H1 (cell line): ENCODE results near the gene GHRHR. TPM values are rescaled to one million over a fixed set of nuclear protein-coding genes. Genes with fewer than 3 reads are reported as not detected.
A peak's percentile ranks its signal among the peaks of the same experiment; 100 is the strongest.

ENCODE experiments used
- CTCF ChIA-PET: fragments of 300-600 bp; sonication (Branson Sonifier 250); formaldehyde crosslinking; loops from one replicate; lab custom pipeline; 2021; ENCODE audit not compliant: partially characterized antibody; lab: Charles Lee
- POLR2A ChIA-PET: fragments of 300-600 bp; sonication (Branson Sonifier 250); formaldehyde crosslinking; loops from one replicate; lab custom pipeline; 2021; ENCODE audit warnings: inconsistent platforms; ENCODE audit not compliant: partially characterized antibody; lab: Charles Lee
- DNase-seq, 2 experiments: peaks; one replicate each; pipeline versions ENCODE4 v3.0.0 to v3.0.0-alpha.2; 2010 to 2022; ENCODE audit warnings: low spot score in 2 of 2, low read depth in 1 of 2, mixed read lengths in 1 of 2
- FAIRE-seq: peaks from 2 replicates; lab custom pipeline; 2011; peaks lifted over from hg19 to GRCh38; lab: Jason Lieb, UNC
- H2AFZ ChIP-seq: 2 replicates; pipeline ENCODE4 v1.8.1; 2012; ENCODE audit warnings: low read length, inconsistent platforms
- H2AK5ac ChIP-seq: 2 replicates; pipeline ENCODE4 v1.6.1; 2013; ENCODE audit warnings: low read depth, low read length
- H2BK120ac ChIP-seq: replicated peaks from 2 replicates; pipeline ENCODE3; 2013; ENCODE audit warnings: low read depth, low read length, inconsistent platforms
- H2BK12ac ChIP-seq: 2 replicates; pipeline ENCODE4 v1.6.1; 2013; ENCODE audit warnings: low read depth, low read length
- H2BK15ac ChIP-seq: 2 replicates; pipeline ENCODE4 v1.6.1; 2013; ENCODE audit warnings: low read length
- H2BK20ac ChIP-seq: 2 replicates; pipeline ENCODE4 v1.6.1; 2013; ENCODE audit warnings: low read length
- H2BK5ac ChIP-seq: 2 replicates; pipeline ENCODE4 v1.6.1; 2013; ENCODE audit warnings: low read depth, low read length
- H3K14ac ChIP-seq: 2 replicates; pipeline ENCODE4 v1.6.1; 2013; ENCODE audit warnings: inconsistent platforms; ENCODE audit not compliant: insufficient read length
- H3K18ac ChIP-seq: 2 replicates; pipeline ENCODE4 v1.6.1; 2013; ENCODE audit warnings: low read length; ENCODE audit errors: extremely low read depth
- H3K23ac ChIP-seq: 2 replicates; pipeline ENCODE4 v1.6.1; 2013; ENCODE audit warnings: inconsistent platforms; ENCODE audit not compliant: insufficient read length
- H3K23me2 ChIP-seq: 2 replicates; pipeline ENCODE4 v1.6.1; 2013; ENCODE audit warnings: low read depth, low read length
- H3K27ac ChIP-seq: 2 replicates; pipeline ENCODE4 v1.6.1; 2011; ENCODE audit warnings: low read depth, low read length, inconsistent platforms
- H3K27me3 ChIP-seq, 4 experiments: replicated peaks in 1 of 4; 1 replicate in 1 of 4; 2 replicates in 3 of 4; pipeline versions ENCODE4 v1.6.1 to v1.8.1; 2011 to 2013; ENCODE audit warnings: low read length in 3 of 4, mild to moderate bottlenecking in 3 of 4, inconsistent platforms in 2 of 4, mixed read lengths in 2 of 4, moderate library complexity in 1 of 4; ENCODE audit not compliant: control insufficient read depth in 3 of 4, insufficient read depth in 3 of 4; ENCODE audit errors: extremely low read depth in 1 of 4
- H3K36me3 ChIP-seq, 4 experiments: 2 replicates each; pipeline versions ENCODE4 v1.6.1 to v1.8.1; 2011 to 2013; ENCODE audit warnings: mild to moderate bottlenecking in 4 of 4, low read length in 3 of 4, moderate library complexity in 2 of 4, control low read depth in 1 of 4, inconsistent platforms in 1 of 4; ENCODE audit not compliant: insufficient read depth in 4 of 4, control insufficient read depth in 2 of 4
- H3K4ac ChIP-seq: replicated peaks from 2 replicates; pipeline ENCODE3; 2013; ENCODE audit warnings: low read length, low read depth, mixed read lengths, inconsistent platforms; ENCODE audit not compliant: insufficient read length
- H3K4me1 ChIP-seq, 4 experiments: replicated peaks in 1 of 4; 1 replicate in 1 of 4; 2 replicates in 3 of 4; pipeline versions ENCODE4 v1.6.1 to v1.8.1; 2011 to 2013; ENCODE audit warnings: low read length in 3 of 4, inconsistent platforms in 2 of 4, mixed read lengths in 1 of 4; ENCODE audit not compliant: insufficient read depth in 4 of 4, control insufficient read depth in 3 of 4
- H3K4me2 ChIP-seq, 2 experiments: 2 replicates each; pipeline versions ENCODE4 v1.6.1 to v1.8.1; 2011 to 2013; ENCODE audit warnings: low read depth in 2 of 2, low read length in 2 of 2, control low read depth in 1 of 2, inconsistent platforms in 1 of 2, mild to moderate bottlenecking in 1 of 2; ENCODE audit not compliant: insufficient read depth in 1 of 2
- H3K4me3 ChIP-seq, 4 experiments: fragments of 200-600, 300-600 bp in 1 of 4; sonication (generic), shearing (Covaris generic), sonication (Bioruptor Twin) in 1 of 4; 2 replicates each; pipeline versions ENCODE4 v1.5.1 to v1.8.1; 2011 to 2016; ENCODE audit warnings: low read length in 4 of 4, low read depth in 3 of 4, control low read depth in 2 of 4, inconsistent platforms in 2 of 4, mild to moderate bottlenecking in 2 of 4, mixed read lengths in 1 of 4, moderate library complexity in 1 of 4; ENCODE audit not compliant: insufficient read depth in 2 of 4; ENCODE audit errors: extremely low read depth in 1 of 4
- H3K56ac ChIP-seq: replicated peaks from 2 replicates; pipeline ENCODE3; 2013; ENCODE audit warnings: low read depth, mild to moderate bottlenecking, mixed read lengths, low read length, inconsistent platforms; ENCODE audit not compliant: insufficient read length
- H3K79me1 ChIP-seq: 2 replicates; pipeline ENCODE4 v1.6.1; 2013; ENCODE audit warnings: low read depth, low read length, control low read depth
- H3K79me2 ChIP-seq, 2 experiments: 2 replicates each; pipeline versions ENCODE4 v1.6.1 to v1.8.1; 2012 to 2013; ENCODE audit warnings: low read length in 2 of 2, mild to moderate bottlenecking in 2 of 2, inconsistent platforms in 1 of 2; ENCODE audit not compliant: insufficient read depth in 2 of 2, control insufficient read depth in 1 of 2
- H3K9ac ChIP-seq, 4 experiments: replicated peaks in 1 of 4; 1 replicate in 1 of 4; 2 replicates in 3 of 4; pipeline versions ENCODE4 v1.6.1 to v1.8.1; 2011 to 2013; ENCODE audit warnings: low read depth in 3 of 4, low read length in 3 of 4, control low read depth in 2 of 4, mild to moderate bottlenecking in 2 of 4, moderate library complexity in 2 of 4, inconsistent platforms in 1 of 4; ENCODE audit errors: extremely low read depth in 1 of 4
- H3K9me3 ChIP-seq, 2 experiments: 2 replicates each; pipeline versions ENCODE4 v1.6.1 to v1.8.1; 2012 to 2013; ENCODE audit warnings: mild to moderate bottlenecking in 2 of 2, moderate library complexity in 2 of 2, control low read depth in 1 of 2, inconsistent platforms in 1 of 2, low read depth in 1 of 2, low read length in 1 of 2, mixed read lengths in 1 of 2; ENCODE audit not compliant: insufficient read depth in 2 of 2
- H4K20me1 ChIP-seq, 2 experiments: replicated peaks in 1 of 2; 2 replicates each; pipeline versions ENCODE3 to v1.8.1; 2011 to 2013; ENCODE audit warnings: inconsistent platforms in 2 of 2, low read length in 2 of 2, mild to moderate bottlenecking in 1 of 2; ENCODE audit not compliant: insufficient read depth in 2 of 2, control insufficient read depth in 1 of 2
- H4K5ac ChIP-seq: 2 replicates; pipeline ENCODE4 v1.6.1; 2013; ENCODE audit warnings: low read length, low read depth, mixed read lengths, inconsistent platforms; ENCODE audit not compliant: insufficient read length
- H4K8ac ChIP-seq: 2 replicates; pipeline ENCODE4 v1.8.0; 2013; ENCODE audit warnings: mild to moderate bottlenecking, moderate library complexity, low read length, inconsistent platforms; ENCODE audit not compliant: insufficient read depth; ENCODE audit errors: extremely low read depth
- H4K91ac ChIP-seq: replicated peaks from 2 replicates; pipeline ENCODE3; 2013; ENCODE audit warnings: low read length, mixed read lengths, inconsistent platforms; ENCODE audit not compliant: insufficient read length
- BRCA1 ChIP-seq: IDR thresholded peaks from 2 replicates; pipeline ENCODE4 v1.6.1; 2012; ENCODE audit warnings: low read depth, low read length, improper control_type of control experiment
- CHD1 ChIP-seq: IDR thresholded peaks from 2 replicates; pipeline ENCODE4 v1.6.1; 2012; ENCODE audit warnings: low read depth, low read length, improper control_type of control experiment
- FOSL1 ChIP-seq: IDR thresholded peaks from 2 replicates; pipeline ENCODE4 v1.6.1; 2011; ENCODE audit warnings: mild to moderate bottlenecking, low read depth, low read length, moderate library complexity; ENCODE audit not compliant: insufficient read depth
- GTF2F1 ChIP-seq: IDR thresholded peaks from 2 replicates; pipeline ENCODE4 v1.6.1; 2012; ENCODE audit warnings: low read depth, low read length, improper control_type of control experiment, borderline replicate concordance
- JUN ChIP-seq: IDR thresholded peaks from 2 replicates; pipeline ENCODE4 v1.6.1; 2011; ENCODE audit warnings: low read depth, mild to moderate bottlenecking, improper control_type of control experiment, low read length
- KDM5A ChIP-seq: fragments of 200-600 bp; IDR thresholded peaks from 2 replicates; pipeline ENCODE4 v1.7.1; 2012; ENCODE audit warnings: mild to moderate bottlenecking, low read length, inconsistent platforms, mixed read lengths
- RBBP5 ChIP-seq: IDR thresholded peaks from 2 replicates; pipeline ENCODE4 v1.7.1; 2012; ENCODE audit warnings: low read depth, mild to moderate bottlenecking, inconsistent platforms, low read length, moderate library complexity, borderline replicate concordance
- RXRA ChIP-seq: IDR thresholded peaks from 2 replicates; pipeline ENCODE4 v1.6.1; 2011; ENCODE audit warnings: low read depth, mild to moderate bottlenecking, low read length, moderate library complexity; ENCODE audit not compliant: insufficient read depth
- SAP30 ChIP-seq: fragments of 300-600 bp; sonication (generic); IDR thresholded peaks from 2 replicates; pipeline ENCODE4 v1.7.1; 2012; ENCODE audit warnings: low read length, moderate library complexity, mild to moderate bottlenecking, inconsistent platforms; ENCODE audit not compliant: insufficient read depth, insufficient replicate concordance
- SIN3A ChIP-seq, 2 experiments: IDR thresholded peaks in 1 of 2; conservative IDR thresholded peaks in 1 of 2; 2 replicates each; pipeline ENCODE4 v1.6.1; 2011 to 2012; ENCODE audit warnings: low read length in 2 of 2, improper control_type of control experiment in 1 of 2, low read depth in 1 of 2, mild to moderate bottlenecking in 1 of 2
- SP1 ChIP-seq: IDR thresholded peaks from 2 replicates; pipeline ENCODE4 v1.6.1; 2011; ENCODE audit warnings: low read depth, low read length
- SP4 ChIP-seq: IDR thresholded peaks from 2 replicates; pipeline ENCODE4 v1.6.1; 2012; ENCODE audit warnings: low read length, inconsistent platforms
- SRF ChIP-seq: IDR thresholded peaks from 2 replicates; pipeline ENCODE4 v1.6.1; 2011; ENCODE audit warnings: mild to moderate bottlenecking, low read depth, low read length, moderate library complexity
- TAF7 ChIP-seq: optimal IDR thresholded peaks from 2 replicates; pipeline ENCODE3; 2011; ENCODE audit warnings: low read depth, mild to moderate bottlenecking, inconsistent platforms, low read length, moderate library complexity, borderline replicate concordance
- ZNF274 ChIP-seq: IDR thresholded peaks from 2 replicates; pipeline ENCODE4 v1.7.0; 2012; ENCODE audit warnings: low read length, borderline replicate concordance; ENCODE audit errors: extremely low read depth
- WGBS, 2 experiments: shearing (Covaris generic) in 1 of 2; methylation state at CpG; one replicate each; pipeline versions ENCODE4 v1.1.6 to v1.1.7; 2013 to 2015; ENCODE audit warnings: low lambda C conversion rate in 2 of 2, mixed read lengths in 2 of 2, inconsistent platforms in 1 of 2, low coverage in 1 of 2, missing lambda C conversion rate in 1 of 2; ENCODE audit not compliant: insufficient replicate concordance in 2 of 2, insufficient coverage in 1 of 2, insufficient read length in 1 of 2; ENCODE audit errors: extremely low coverage in 1 of 2, missing lambda C conversion rate in 1 of 2; 5-methylcytosine and 5-hydroxymethylcytosine counted together
- polyA plus RNA-seq, 7 experiments: library from polyadenylated mRNA; depleted of rRNA in 3 of 7; stranded (reverse) in 5 of 7; unstranded in 2 of 7; fragments of >200 nt in 5 of 7; fragments of 200-250 nt in 2 of 7; gene quantifications; 1 replicate in 5 of 7; 2 replicates in 1 of 7; 4 replicates in 1 of 7; pipeline versions ENCODE4 v1.2.1 to v1.2.3, GENCODE V29; 2011 to 2013; ENCODE audit warnings: missing spikeins in 2 of 7, mixed read lengths in 2 of 7
- total RNA-seq: library from RNA; stranded (reverse); fragmentation: NEBNext Ultra II Directional; extraction: Animal tissue kit (Norgen Biotek cat#: 25700); gene quantifications from 2 replicates; pipeline ENCODE4 v1.2.1, GENCODE V29; 2021

Gene GHRHR
- total and polyA plus RNA-seq, 2 of the 8 experiments (the other 6 are each of a cell fraction or from before 2014, with no cell fraction given) = 0.60 to 6.5 TPM

- TF ChIP-seq CHD1 = no peak
- TF ChIP-seq BRCA1 = no peak
- TF ChIP-seq SIN3A (conservative IDR thresholded peaks at IDR 0.05 in 1 of 2, IDR thresholded peaks at IDR 0.05 in 1 of 2; ENCODE audit: low read depth in 1 of 2, low read length in 2 of 2) = no peak
- TF ChIP-seq GTF2F1 = no peak
- no peak for TF ChIP-seq FOSL1
- TF ChIP-seq KDM5A = no peak
- TF ChIP-seq RBBP5 = no peak
- TF ChIP-seq SP4 = no peak
- no peak for TF ChIP-seq JUN
- no peak for TF ChIP-seq SRF
- no peak for TF ChIP-seq ZNF274
- no peak for TF ChIP-seq SAP30
- no peak for TF ChIP-seq SP1
- TF ChIP-seq RXRA = no peak
- TF ChIP-seq TAF7 = no peak
- TF ChIP-seq, all 59 proteins: peak for 0
- Histone ChIP-seq H3K4me3 (no peak overlapping the region), H3K4me1 (peaks cover 3 to 11% (median 6%) of the 10 kb centered on the region in 4 experiments; a peak in 5 of 7 replicates), H3K18ac (no peak overlapping the region), H4K91ac (no peak overlapping the region), H2BK15ac (0 out of 2 replicates have a peak overlapping the region, but pooled peaks have one; percentile 35), H3K9me3 (no peaks in the 10 kb centered on the region), H2BK12ac (no peak overlapping the region), H3K79me1 (no peaks in the 10 kb centered on the region; the same call in 1 of the 2 replicates), H4K5ac (no peak overlapping the region), H2BK120ac (no peak overlapping the region), H2BK20ac (no peak overlapping the region), H3K23ac (no peak overlapping the region), H4K8ac (no peak overlapping the region), H2AFZ (no peak overlapping the region), H2BK5ac (no peak overlapping the region), H3K23me2 (peaks cover 3% of the 10 kb centered on the region; the same call in 1 of the 2 replicates), H3K4ac (no peak overlapping the region), H4K20me1 (no peaks in the 10 kb centered on the region), H2AK5ac (no peak overlapping the region), H3K4me2 (no peak overlapping the region), H3K36me3 (no peaks in the 10 kb centered on the region), H3K14ac (no peak overlapping the region), H3K27me3 (no peaks in the 10 kb centered on the region; a peak in 2 of 7 replicates), H3K9ac (no peak overlapping the region), H3K79me2 (no peaks in the 10 kb centered on the region), H3K27ac (no peak overlapping the region), H3K56ac (no peak overlapping the region)
- FAIRE-seq (no peak), DNase-seq (no peak)
- 86% methylated on average over 11 of the region's 11 CpGs; no CpG with 5 or more reads in 1 of the 2 experiments for WGBS, 2 experiments
- ChIA-PET CTCF (interaction anchor here (0.8 to 26.1 kb wide), 28 partner anchors 9 to 237 kb away, joined by 3 to 517 read pairs (median 5); no protein-coding TSS in a partner anchor), POLR2A (no interaction called here)
These were observed 15.3 kb downstream of the GHRHR start for GRCh38 chr7:30979027-30979426.
